ENCODE data around the gene TARBP2. TPM values are rescaled to one million over a fixed set of nuclear protein-coding genes. Genes with fewer than 3 reads are reported as not detected.
A peak's percentile ranks its signal among the peaks of the same experiment; 100 is the strongest.

The TARBP2 gene
- total RNA-seq, 6 experiments from 2014 or later, result 35.1 to 41.7 (median 37.1) TPM

GRCh38 chr12:53462935-53463334 is 38.1 kb upstream of the TARBP2 start:
- Mint-ChIP-seq H3K4me1 (ENCODE audit: low read depth) (peaks cover 54% of the 10 kb centered on the region), H3K4me3 (no peak overlapping the region), H3K27ac (peak overlapping the region; percentile 40), H3K36me3 (ENCODE audit: low read depth) (peaks cover 67% of the 10 kb centered on the region), H3K9me3 (no peaks in the 10 kb centered on the region), H3K27me3 (ENCODE audit: insufficient read depth) (peaks cover 13% of the 10 kb centered on the region)
- no peak for DNase-seq
- no peak for TF ChIP-seq CTCF (IDR thresholded peaks at IDR 0.05)

GRCh38 chr12:53463802-53464560 is 37.1 kb upstream of the TARBP2 start:
- H3K4me1 Mint-ChIP-seq (ENCODE audit: low read depth), result peaks cover 52% of the 10 kb centered on the region
- no peak for DNase-seq
- peak overlapping the region; percentile 3 for H3K27ac Mint-ChIP-seq
- H3K36me3 Mint-ChIP-seq (ENCODE audit: low read depth), result peaks cover 74% of the 10 kb centered on the region
- H3K27me3 Mint-ChIP-seq (ENCODE audit: insufficient read depth), result peaks cover 9% of the 10 kb centered on the region
- H3K4me3 Mint-ChIP-seq, result no peak overlapping the region
- no peaks in the 10 kb centered on the region for H3K9me3 Mint-ChIP-seq
- TF ChIP-seq CTCF (IDR thresholded peaks at IDR 0.05), result no peak

GRCh38 chr12:53464685-53465418 is 36.2 kb upstream of the TARBP2 start:
- no peak for TF ChIP-seq CTCF (IDR thresholded peaks at IDR 0.05)

GRCh38 chr12:53465679-53466078 is 35.4 kb upstream of the TARBP2 start:
- no peak overlapping the region for H3K4me3 Mint-ChIP-seq
- H3K36me3 Mint-ChIP-seq (ENCODE audit: low read depth), result peaks cover 63% of the 10 kb centered on the region
- peak overlapping the region; percentile 69 for H3K27ac Mint-ChIP-seq
- no peak for DNase-seq
- H3K9me3 Mint-ChIP-seq, result no peaks in the 10 kb centered on the region
- peaks cover 40% of the 10 kb centered on the region for H3K4me1 Mint-ChIP-seq (ENCODE audit: low read depth)
- TF ChIP-seq CTCF (IDR thresholded peaks at IDR 0.05), result peak; percentile 29; the same call in 1 of the 2 replicates
- H3K27me3 Mint-ChIP-seq (ENCODE audit: insufficient read depth), result peaks cover 9% of the 10 kb centered on the region

More at GRCh38 chr12:53464685-53465418, 36.2 kb upstream of the TARBP2 start:
- H3K4me3 Mint-ChIP-seq, result no peak overlapping the region
- peaks cover 45% of the 10 kb centered on the region for H3K4me1 Mint-ChIP-seq (ENCODE audit: low read depth)
- no peaks in the 10 kb centered on the region for H3K9me3 Mint-ChIP-seq
- peak overlapping the region; percentile 69 for H3K27ac Mint-ChIP-seq
- DNase-seq, result no peak
- H3K27me3 Mint-ChIP-seq (ENCODE audit: insufficient read depth), result peaks cover 7% of the 10 kb centered on the region
- H3K36me3 Mint-ChIP-seq (ENCODE audit: low read depth), result peaks cover 68% of the 10 kb centered on the region

- H3K4me3 Mint-ChIP-seq, result no peak overlapping the region
- H3K9me3 Mint-ChIP-seq, result no peaks in the 10 kb centered on the region
- peaks cover 63% of the 10 kb centered on the region for H3K36me3 Mint-ChIP-seq (ENCODE audit: low read depth)
Observed at GRCh38 chr12:53466640-53467039, 34.4 kb upstream of the TARBP2 start.

More at GRCh38 chr12:53466640-53467039, 34.4 kb upstream of the TARBP2 start:
- TF ChIP-seq CTCF (IDR thresholded peaks at IDR 0.05), result no peak
- H3K27ac Mint-ChIP-seq, result peak overlapping the region; percentile 69
- peaks cover 12% of the 10 kb centered on the region for H3K27me3 Mint-ChIP-seq (ENCODE audit: insufficient read depth)
- H3K4me1 Mint-ChIP-seq (ENCODE audit: low read depth), result peaks cover 40% of the 10 kb centered on the region
- no peak for DNase-seq
